Choroid plexus epithelial cell (primary cell): ENCODE data around the gene ESR1.
A peak's percentile ranks its signal among the peaks of the same experiment; 100 is the strongest.

ENCODE experiments used
- DNase-seq: peaks from one replicate; pipeline ENCODE4 v3.0.0-alpha.2; 2010; ENCODE audit warnings: low read depth
- H3K4me3 ChIP-seq: 2 replicates; pipeline ENCODE4 v1.5.1; 2011; ENCODE audit warnings: low read depth, mild to moderate bottlenecking, control low read depth, low read length, moderate library complexity
- TF ChIP-seq, protein P1 (sequence below): conservative IDR thresholded peaks from 2 replicates; pipeline ENCODE4 v1.5.1; 2011; ENCODE audit warnings: low read depth, mild to moderate bottlenecking, control low read depth, inconsistent platforms, low read length, moderate library complexity

Gene ESR1

GRCh38 chr6:151869787-151870186 lies 62.3 kb downstream of the ESR1 start:
- DNase-seq = peak; percentile 5
- no peak overlapping the region for H3K4me3 ChIP-seq
- TF ChIP-seq, protein P1, sequence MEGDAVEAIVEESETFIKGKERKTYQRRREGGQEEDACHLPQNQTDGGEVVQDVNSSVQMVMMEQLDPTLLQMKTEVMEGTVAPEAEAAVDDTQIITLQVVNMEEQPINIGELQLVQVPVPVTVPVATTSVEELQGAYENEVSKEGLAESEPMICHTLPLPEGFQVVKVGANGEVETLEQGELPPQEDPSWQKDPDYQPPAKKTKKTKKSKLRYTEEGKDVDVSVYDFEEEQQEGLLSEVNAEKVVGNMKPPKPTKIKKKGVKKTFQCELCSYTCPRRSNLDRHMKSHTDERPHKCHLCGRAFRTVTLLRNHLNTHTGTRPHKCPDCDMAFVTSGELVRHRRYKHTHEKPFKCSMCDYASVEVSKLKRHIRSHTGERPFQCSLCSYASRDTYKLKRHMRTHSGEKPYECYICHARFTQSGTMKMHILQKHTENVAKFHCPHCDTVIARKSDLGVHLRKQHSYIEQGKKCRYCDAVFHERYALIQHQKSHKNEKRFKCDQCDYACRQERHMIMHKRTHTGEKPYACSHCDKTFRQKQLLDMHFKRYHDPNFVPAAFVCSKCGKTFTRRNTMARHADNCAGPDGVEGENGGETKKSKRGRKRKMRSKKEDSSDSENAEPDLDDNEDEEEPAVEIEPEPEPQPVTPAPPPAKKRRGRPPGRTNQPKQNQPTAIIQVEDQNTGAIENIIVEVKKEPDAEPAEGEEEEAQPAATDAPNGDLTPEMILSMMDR = no peak

DNA sequence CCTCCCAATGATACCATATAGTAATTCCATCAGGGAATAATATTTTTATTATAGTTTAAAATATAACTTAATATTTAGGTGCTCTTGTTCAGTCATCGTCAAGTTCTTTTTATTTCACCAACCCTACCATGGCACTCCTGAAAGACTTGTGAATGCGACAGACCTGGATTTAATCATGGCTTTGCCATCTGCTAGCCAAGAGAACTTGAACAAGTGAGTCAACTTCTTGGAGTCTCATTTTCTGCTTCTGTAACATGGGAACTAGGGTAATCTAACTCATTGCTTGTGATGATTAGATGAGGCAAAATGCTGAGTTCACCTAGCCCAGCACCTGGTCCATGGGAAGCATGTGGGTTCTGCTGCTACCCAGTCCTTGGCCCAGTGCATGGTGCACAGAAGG lies 62.9 kb downstream of the ESR1 start:
- no peak for DNase-seq
- TF ChIP-seq, protein P1 = no peak
- H3K4me3 ChIP-seq = no peak overlapping the region

DNA sequence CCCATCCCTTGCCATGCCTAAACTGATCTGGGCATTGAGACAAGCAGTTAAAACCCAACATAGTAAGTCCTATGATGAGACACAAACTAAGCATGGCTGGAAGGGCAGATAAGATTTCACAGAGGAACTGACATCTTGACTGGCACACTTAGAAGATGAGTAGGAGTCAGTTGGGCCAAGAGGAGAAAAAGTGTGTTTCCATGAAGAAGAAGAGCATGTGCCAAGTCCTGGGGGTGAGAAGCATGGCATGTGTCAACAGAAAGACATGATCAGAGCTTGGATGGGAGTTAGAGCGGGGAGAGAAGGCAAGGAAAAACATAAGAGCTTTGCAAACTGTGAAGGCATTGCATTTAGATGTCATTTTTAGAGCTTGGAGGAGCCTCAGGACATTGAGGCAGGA lies 68.0 kb downstream of the ESR1 start:
- TF ChIP-seq, protein P1 = no peak

DNA sequence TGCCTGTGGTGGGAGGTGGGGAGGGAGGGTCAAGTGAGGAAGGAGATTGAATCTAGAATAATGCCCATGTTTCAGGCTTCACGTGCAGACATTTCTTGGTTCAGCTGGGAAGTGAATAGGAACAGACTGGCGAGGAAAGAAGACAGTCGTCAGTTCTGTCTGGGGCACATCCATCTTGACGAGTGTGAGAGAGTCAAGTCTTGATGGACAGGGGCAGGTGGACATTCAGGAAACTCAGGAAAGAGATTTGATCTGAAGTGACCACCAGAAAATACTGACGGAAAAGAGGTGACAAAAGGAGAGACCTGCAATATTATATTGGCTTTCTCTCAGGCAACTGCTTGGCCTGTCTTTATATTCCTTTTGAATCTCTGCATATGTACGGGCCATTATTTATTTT lies 68.6 kb downstream of the ESR1 start:
- no peak for DNase-seq

More for the DNA sequence above, 68.0 kb downstream of the ESR1 start:
- H3K4me3 ChIP-seq = no peak overlapping the region
- no peak for DNase-seq

DNA sequence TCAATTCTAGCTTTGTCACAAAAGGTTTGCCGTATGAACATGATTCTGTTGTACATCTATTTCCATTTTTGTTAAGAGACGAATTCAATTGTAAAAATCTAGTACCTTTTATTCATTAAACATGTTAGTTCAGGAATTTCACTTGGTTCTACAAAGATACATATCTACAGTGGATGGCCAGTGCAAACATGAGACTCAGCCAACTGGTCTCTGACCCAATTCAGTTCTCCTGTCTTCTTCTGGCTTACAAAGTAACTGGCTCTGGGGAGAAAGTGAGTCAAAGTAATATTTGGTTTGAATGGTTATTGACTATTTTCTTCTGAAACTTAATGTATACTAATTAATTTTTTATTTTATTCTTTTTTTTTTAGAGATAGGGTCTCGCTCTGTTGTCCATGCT lies 70.0 kb downstream of the ESR1 start:
- TF ChIP-seq, protein P1 = no peak
- DNase-seq = no peak
- no peak overlapping the region for H3K4me3 ChIP-seq

More for the DNA sequence above, 68.6 kb downstream of the ESR1 start:
- no peak overlapping the region for H3K4me3 ChIP-seq
- TF ChIP-seq, protein P1 = no peak

GRCh38 chr6:151881231-151881630 lies 73.7 kb downstream of the ESR1 start:
- TF ChIP-seq, protein P1 = no peak

GRCh38 chr6:151882206-151882605 lies 74.7 kb downstream of the ESR1 start:
- TF ChIP-seq, protein P1 = no peak
- DNase-seq = no peak

More at GRCh38 chr6:151881231-151881630, 73.7 kb downstream of the ESR1 start:
- no peak for DNase-seq
- H3K4me3 ChIP-seq = no peak overlapping the region

More at GRCh38 chr6:151882206-151882605, 74.7 kb downstream of the ESR1 start:
- H3K4me3 ChIP-seq = no peak overlapping the region
